ENCODE results near the gene PCDH9.

- TF ChIP-seq CTCF (IDR thresholded peaks at IDR 0.05; ENCODE audit: insufficient read depth, low read length) (no peak), POLR2AphosphoS5 (IDR thresholded peaks at IDR 0.05; ENCODE audit: low read depth) (no peak), REST (IDR thresholded peaks at IDR 0.05; ENCODE audit: insufficient replicate concordance, low read depth) (no peak)
Observed at GRCh38 chr13:66296328-66296727, 933.8 kb downstream of the PCDH9 start.
